HepG2 (cell line): Measurements from ENCODE around the gene TRDMT1. TPM values are rescaled to one million over a fixed set of nuclear protein-coding genes. Genes with fewer than 3 reads are reported as not detected.

Experiments used
- ATAC-seq: fragments of 200-7000 bp; cut with Tn5 transposase; 3 replicates; pipeline ENCODE4 v1.9.1; 2020; ENCODE audit warnings: mild to moderate bottlenecking, moderate library complexity
- BruUV-seq: library from RNA; stranded (reverse); fragments of 400-500 nt; replicated peaks from 2 replicates; lab custom pipeline; 2021; lab: Mats Ljungman, UMichigan
- CTCF ChIA-PET: fragments of 300-600 bp; formaldehyde crosslinking; extraction: SDS; loops from one replicate; lab custom pipeline; 2021; ENCODE audit warnings: low total read pairs, inconsistent platforms, low intra/inter-chr PET ratio; lab: Yijun Ruan, JAX
- POLR2A ChIA-PET: fragments of 350-600 bp; sonication (Branson Sonifier 250); formaldehyde crosslinking; loops from one replicate; lab custom pipeline; 2020; ENCODE audit warnings: antibody characterized with exemption, inconsistent platforms; lab: Yijun Ruan, JAX
- DNase-seq: peaks from one replicate; pipeline ENCODE4 v3.0.0-alpha.2; 2015; ENCODE audit warnings: low spot score
- FAIRE-seq: peaks from 3 replicates; lab custom pipeline; 2011; peaks lifted over from hg19 to GRCh38; lab: Jason Lieb, UNC
- H2AFZ ChIP-seq: one replicate; pipeline ENCODE4 v1.6.1; 2011; ENCODE audit warnings: low read length, inconsistent platforms
- H3K27ac ChIP-seq: fragments of 300-600 bp; 3 replicates; pipeline ENCODE4 v1.8.0; 2011; ENCODE audit warnings: mixed run types, mild to moderate bottlenecking, mixed read lengths, low read length, inconsistent platforms; ENCODE audit not compliant: insufficient read depth; ENCODE audit errors: extremely low read length
- H3K27me3 ChIP-seq, 2 experiments: fragments of 200-600 bp in 1 of 2; 2 replicates in 1 of 2; 3 replicates in 1 of 2; pipeline versions ENCODE4 v1.6.0 to v1.8.0; 2011; ENCODE audit warnings: low read length in 2 of 2, mild to moderate bottlenecking in 2 of 2, moderate library complexity in 2 of 2, inconsistent platforms in 1 of 2; ENCODE audit not compliant: insufficient read depth in 2 of 2, control insufficient read depth in 1 of 2
- H3K36me3 ChIP-seq, 2 experiments: fragments of 200-600 bp in 1 of 2; replicated peaks in 1 of 2; 2 replicates in 1 of 2; 3 replicates in 1 of 2; pipeline versions ENCODE4 v1.5.1 to v1.8.0; 2011; ENCODE audit warnings: low read length in 2 of 2, inconsistent platforms in 1 of 2; ENCODE audit not compliant: insufficient read depth in 2 of 2, control insufficient read depth in 1 of 2
- H3K4me1 ChIP-seq: 2 replicates; pipeline ENCODE4 v1.5.1; 2012; ENCODE audit warnings: low read length, inconsistent platforms; ENCODE audit not compliant: insufficient read depth
- H3K4me2 ChIP-seq: 2 replicates; pipeline ENCODE4 v1.6.0; 2011; ENCODE audit warnings: low read depth, low read length, inconsistent platforms
- H3K4me3 ChIP-seq, 3 experiments: fragments of 200-600 bp in 1 of 3; sonication (generic), shearing (Covaris generic) in 1 of 3; replicated peaks in 1 of 3; 2 replicates each; pipeline ENCODE4 v1.5.1; 2011 to 2016; ENCODE audit warnings: low read length in 3 of 3, inconsistent platforms in 2 of 3, low read depth in 2 of 3, mild to moderate bottlenecking in 2 of 3, control low read depth in 1 of 3, mixed read lengths in 1 of 3; ENCODE audit not compliant: insufficient read depth in 1 of 3
- H3K79me2 ChIP-seq: one replicate; pipeline ENCODE4 v1.6.1; 2011; ENCODE audit warnings: low read length, inconsistent platforms; ENCODE audit not compliant: insufficient read depth
- H3K9ac ChIP-seq: 2 replicates; pipeline ENCODE4 v1.6.0; 2011; ENCODE audit warnings: mild to moderate bottlenecking, low read depth, low read length, inconsistent platforms; ENCODE audit not compliant: insufficient read depth
- H3K9me3 ChIP-seq: 2 replicates; pipeline ENCODE4 v1.5.1; 2012; ENCODE audit warnings: mild to moderate bottlenecking, low read length
- H4K20me1 ChIP-seq: 2 replicates; pipeline ENCODE4 v1.6.0; 2011; ENCODE audit warnings: inconsistent platforms, mild to moderate bottlenecking, low read length, moderate library complexity; ENCODE audit not compliant: insufficient read depth
- BATF2 ChIP-seq: sonication (generic); formaldehyde crosslinking; IDR thresholded peaks from 2 replicates; pipeline ENCODE4 v1.8.0; 2022; ENCODE audit warnings: mild to moderate bottlenecking, missing genetic modification reagents, moderate library complexity
- BCL6 ChIP-seq: IDR thresholded peaks from 2 replicates; pipeline ENCODE4 v1.6.1; 2016; ENCODE audit warnings: missing genetic modification reagents, missing compliant biosample characterization
- CBFB ChIP-seq: sonication (generic); formaldehyde crosslinking; IDR thresholded peaks from 2 replicates; pipeline ENCODE4 v1.4.0; 2020; ENCODE audit warnings: missing genetic modification reagents
- EP300 ChIP-seq, 3 experiments: sonication (generic) in 1 of 3; formaldehyde crosslinking in 1 of 3; IDR thresholded peaks; 2 replicates each; pipeline versions ENCODE4 v1.5.1 to v1.6.1; 2011 to 2020; ENCODE audit warnings: low read depth in 2 of 3, low read length in 2 of 3, borderline replicate concordance in 1 of 3, improper control_type of control experiment in 1 of 3, mild to moderate bottlenecking in 1 of 3, missing genetic modification reagents in 1 of 3, moderate library complexity in 1 of 3
- GTF3A ChIP-seq: sonication (generic); formaldehyde crosslinking; conservative IDR thresholded peaks from 2 replicates; pipeline ENCODE4 v1.4.0; 2020; ENCODE audit warnings: mild to moderate bottlenecking, missing genetic modification reagents
- HNF4A ChIP-seq: sonication (generic); formaldehyde crosslinking; IDR thresholded peaks from 2 replicates; pipeline ENCODE4 v1.4.0; 2020; ENCODE audit warnings: missing genetic modification reagents
- HNRNPLL ChIP-seq: fragments of 200-400 bp; formaldehyde crosslinking; IDR thresholded peaks from 2 replicates; pipeline ENCODE4 v1.6.1; 2017; ENCODE audit warnings: mild to moderate bottlenecking, low read depth, low read length; ENCODE audit not compliant: poor library complexity, severe bottlenecking
- MXD4 ChIP-seq: IDR thresholded peaks from 2 replicates; pipeline ENCODE4 v1.6.1; 2016; ENCODE audit warnings: mild to moderate bottlenecking, missing biosample characterization, missing genetic modification reagents
- NR2F2 ChIP-seq: IDR thresholded peaks from 2 replicates; pipeline ENCODE4 v1.6.1; 2012; ENCODE audit warnings: low read depth, inconsistent platforms, borderline replicate concordance
- RARA ChIP-seq: IDR thresholded peaks from 2 replicates; pipeline ENCODE4 v1.6.1; 2016; ENCODE audit warnings: missing genetic modification reagents, missing compliant biosample characterization
- RFX3 ChIP-seq: IDR thresholded peaks from 2 replicates; pipeline ENCODE4 v1.6.1; 2016; ENCODE audit warnings: missing biosample characterization, missing genetic modification reagents
- SIX4 ChIP-seq: sonication (generic); formaldehyde crosslinking; IDR thresholded peaks from 2 replicates; pipeline ENCODE4 v1.4.0; 2020; ENCODE audit warnings: missing genetic modification reagents
- SOX6 ChIP-seq, 2 experiments: fragments of 450-650 bp in 1 of 2; sonication (generic) in 1 of 2; formaldehyde crosslinking in 1 of 2; IDR thresholded peaks; 2 replicates each; pipeline versions ENCODE4 v1.4.0 to v1.6.1; 2017 to 2020; ENCODE audit warnings: antibody characterized with exemption in 1 of 2, mild to moderate bottlenecking in 1 of 2, missing genetic modification reagents in 1 of 2
- SP5 ChIP-seq: IDR thresholded peaks from 2 replicates; pipeline ENCODE4 v1.6.1; 2016; ENCODE audit warnings: low read depth, borderline replicate concordance
- TCF7L2 ChIP-seq: IDR thresholded peaks from 2 replicates; pipeline ENCODE4 v1.6.1; 2011; ENCODE audit warnings: mild to moderate bottlenecking, low read depth, low read length, moderate library complexity
- USF2 ChIP-seq, 2 experiments: sonication (generic) in 1 of 2; formaldehyde crosslinking in 1 of 2; IDR thresholded peaks; 2 replicates each; pipeline versions ENCODE4 v1.5.1 to v1.6.1; 2011 to 2020; ENCODE audit warnings: borderline replicate concordance in 1 of 2, low read depth in 1 of 2, low read length in 1 of 2, mild to moderate bottlenecking in 1 of 2, missing genetic modification reagents in 1 of 2, moderate library complexity in 1 of 2
- ZNF660 ChIP-seq: sonication (generic); formaldehyde crosslinking; IDR thresholded peaks from 2 replicates; pipeline ENCODE4 v1.5.1; 2020; ENCODE audit warnings: mild to moderate bottlenecking, low read depth, missing genetic modification reagents, borderline replicate concordance
- WGBS: methylation state at CpG from one replicate; pipeline ENCODE4 v1.1.6; 2017; ENCODE audit warnings: low lambda C conversion rate; 5-methylcytosine and 5-hydroxymethylcytosine counted together
- in situ Hi-C: cut with HindIII; loops from 2 replicates; pipeline ENCODE4 v1.10.0; 2017; ENCODE audit warnings: low pct_unique_long_range_greater_than_20kb; ENCODE audit not compliant: extremely low pct_ligation_motif_present
- intact Hi-C: fragments of 100-400 bp; cut with micrococcal nuclease; formaldehyde crosslinking; loops from one replicate; pipeline ENCODE4 v1.10.0; 2022; ENCODE audit not compliant: unreplicated experiment
- polyA plus RNA-seq, 8 experiments: library from polyadenylated mRNA; depleted of rRNA in 3 of 8; stranded (reverse) in 7 of 8; unstranded in 1 of 8; fragments of >200 nt; fragmentation: Illumina TruSeq in 4 of 8; extraction: Trizol in 4 of 8; gene quantifications; 2 replicates each; pipeline versions ENCODE4 v1.2.1 to v1.2.3, GENCODE V29; 2011 to 2016; ENCODE audit warnings: low read depth in 4 of 8, missing spikeins in 1 of 8, mixed read lengths in 1 of 8; ENCODE audit not compliant: insufficient read depth in 1 of 8
- total RNA-seq, 5 experiments: library from RNA; depleted of rRNA; stranded (reverse); fragments of >200 nt; fragmentation: Illumina TruSeq; extraction: Trizol; gene quantifications; 2 replicates each; pipeline ENCODE4 v1.2.3, GENCODE V29; 2016; ENCODE audit warnings: low read depth in 1 of 5
- TF ChIP-seq, protein P1 (sequence below): sonication (generic); formaldehyde crosslinking; conservative IDR thresholded peaks from 2 replicates; pipeline ENCODE4 v1.8.0; 2022; ENCODE audit warnings: mild to moderate bottlenecking, moderate library complexity, missing genetic modification reagents

TRDMT1 gene
- total and polyA plus RNA-seq, 2 of the 13 experiments (the other 11 are each of a cell fraction or from before 2014, with no cell fraction given) = 2.0 to 3.0 TPM

DNA sequence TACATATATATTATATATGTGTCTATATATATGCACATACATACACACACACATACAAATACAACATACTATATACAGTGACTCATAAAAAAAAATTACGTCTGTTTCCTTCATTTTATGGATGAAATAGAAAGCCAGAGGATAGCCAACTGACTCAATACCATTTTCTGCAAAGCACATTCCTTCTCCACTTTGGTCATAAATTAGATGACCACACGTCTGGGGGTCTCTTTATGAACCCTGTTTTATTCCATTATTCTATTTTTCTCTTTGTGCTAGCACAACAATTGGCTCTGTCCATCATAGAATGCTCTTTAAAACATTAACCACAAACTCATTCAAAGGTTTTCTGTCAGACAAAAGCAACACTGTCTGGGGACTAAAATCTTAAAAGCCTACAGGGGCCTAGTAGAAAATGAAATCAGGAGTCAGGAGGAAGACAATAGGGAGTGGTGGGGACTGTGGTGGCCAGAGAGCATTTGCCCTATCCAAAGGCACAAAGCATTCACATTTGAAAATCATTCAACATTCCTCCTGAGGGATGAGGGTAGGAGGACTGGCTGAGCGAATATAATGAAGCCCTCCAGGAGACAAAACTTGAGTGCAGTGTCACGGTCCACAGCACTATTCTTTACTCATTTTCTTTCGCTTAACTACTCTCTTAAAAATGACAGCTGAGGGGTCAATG lies 76.1 kb downstream of the TRDMT1 start (continued):
- TF ChIP-seq USF2 (IDR thresholded peaks at IDR 0.05; ENCODE audit: low read depth, low read length) (no peak), USF2 (CRISPR knock-in tag; IDR thresholded peaks at IDR 0.05; ENCODE audit: borderline replicate concordance) (no peak), CBFB (CRISPR knock-in tag) (no peak)

- intact Hi-C loops = no loop called here
- DNase-seq (peak; percentile 55), ATAC-seq (peak; percentile 44; the same call in 2 of the 3 replicates), FAIRE-seq (no peak)
- BruUV-seq = no TSS peak
- Histone ChIP-seq H3K4me1 (peaks cover 32% of the 10 kb centered on the region), H3K27ac (no peak overlapping the region), H3K4me3 (no peak overlapping the region), H3K36me3 (no peaks in the 10 kb centered on the region), H3K79me2 (no peaks in the 10 kb centered on the region), H3K27me3 (no peaks in the 10 kb centered on the region), H3K9ac (no peak overlapping the region), H4K20me1 (no peaks in the 10 kb centered on the region), H2AFZ (no peak overlapping the region), H3K4me2 (peak overlapping the region; percentile 47), H3K9me3 (no peaks in the 10 kb centered on the region)
- ChIA-PET CTCF (no interaction called here), POLR2A (no interaction called here)
- 14% methylated on average over 3 of the region's 3 CpGs for WGBS
- in situ Hi-C loops = no loop called here
- TF ChIP-seq RARA = peak; percentile 10; the same call in 1 of the 2 replicates
- 0 out of 2 replicates have a peak, but pooled peaks have one; percentile 11 for TF ChIP-seq BCL6 (CRISPR knock-in tag)
- TF ChIP-seq HNRNPLL = no peak
- peak; percentile 66 for TF ChIP-seq TCF7L2
- TF ChIP-seq BATF2 (CRISPR knock-in tag) = no peak
- no peak for TF ChIP-seq RFX3 (CRISPR knock-in tag)
- no peak for TF ChIP-seq ZNF660
- peak; percentile 26; the same call in 1 of the 2 replicates for TF ChIP-seq HNF4A (CRISPR knock-in tag)
- TF ChIP-seq NR2F2 = peak; percentile 32; the same call in 1 of the 2 replicates
- TF ChIP-seq GTF3A (CRISPR knock-in tag) = no peak
- peak; percentile 91 for TF ChIP-seq SIX4 (CRISPR knock-in tag)
- TF ChIP-seq MXD4 (CRISPR knock-in tag) = no peak
- peak in 1 of 2 experiments; percentile 29; a peak in 1 of 4 replicates for TF ChIP-seq EP300 (IDR thresholded peaks at IDR 0.05; ENCODE audit: low read depth in 2 of 2, low read length in 2 of 2)
- TF ChIP-seq EP300 (CRISPR knock-in tag; IDR thresholded peaks at IDR 0.05; ENCODE audit: borderline replicate concordance) = no peak
- TF ChIP-seq, protein P1, sequence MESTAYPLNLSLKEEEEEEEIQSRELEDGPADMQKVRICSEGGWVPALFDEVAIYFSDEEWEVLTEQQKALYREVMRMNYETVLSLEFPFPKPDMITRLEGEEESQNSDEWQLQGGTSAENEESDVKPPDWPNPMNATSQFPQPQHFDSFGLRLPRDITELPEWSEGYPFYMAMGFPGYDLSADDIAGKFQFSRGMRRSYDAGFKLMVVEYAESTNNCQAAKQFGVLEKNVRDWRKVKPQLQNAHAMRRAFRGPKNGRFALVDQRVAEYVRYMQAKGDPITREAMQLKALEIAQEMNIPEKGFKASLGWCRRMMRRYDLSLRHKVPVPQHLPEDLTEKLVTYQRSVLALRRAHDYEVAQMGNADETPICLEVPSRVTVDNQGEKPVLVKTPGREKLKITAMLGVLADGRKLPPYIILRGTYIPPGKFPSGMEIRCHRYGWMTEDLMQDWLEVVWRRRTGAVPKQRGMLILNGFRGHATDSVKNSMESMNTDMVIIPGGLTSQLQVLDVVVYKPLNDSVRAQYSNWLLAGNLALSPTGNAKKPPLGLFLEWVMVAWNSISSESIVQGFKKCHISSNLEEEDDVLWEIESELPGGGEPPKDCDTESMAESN (CRISPR knock-in tag) = no peak
- TF ChIP-seq SOX6 (IDR thresholded peaks at IDR 0.05) = no peak
- peak; percentile 63; the same call in 1 of the 2 replicates for TF ChIP-seq SOX6 (CRISPR knock-in tag; IDR thresholded peaks at IDR 0.05)
- no peak for TF ChIP-seq SP5 (CRISPR knock-in tag)
Observed at GRCh38 chr10:17123961-17124360, 77.5 kb downstream of the TRDMT1 start.
